NCI-H1436 (cell line): ENCODE results near the gene C7.
"Not testable (repeated sequence)": the region's sequence is repeated elsewhere in the genome, so short reads cannot be mapped to it uniquely, and the experiment has no call there.

Experiments
- DNase-seq: peaks from one replicate; lab custom pipeline; 2025; lab: John Stamatoyannopoulos, UW

C7 gene

GRCh38 chr5:40991168-40991980 is 82.1 kb downstream of the C7 start:
- DNase-seq = no peak

DNA sequence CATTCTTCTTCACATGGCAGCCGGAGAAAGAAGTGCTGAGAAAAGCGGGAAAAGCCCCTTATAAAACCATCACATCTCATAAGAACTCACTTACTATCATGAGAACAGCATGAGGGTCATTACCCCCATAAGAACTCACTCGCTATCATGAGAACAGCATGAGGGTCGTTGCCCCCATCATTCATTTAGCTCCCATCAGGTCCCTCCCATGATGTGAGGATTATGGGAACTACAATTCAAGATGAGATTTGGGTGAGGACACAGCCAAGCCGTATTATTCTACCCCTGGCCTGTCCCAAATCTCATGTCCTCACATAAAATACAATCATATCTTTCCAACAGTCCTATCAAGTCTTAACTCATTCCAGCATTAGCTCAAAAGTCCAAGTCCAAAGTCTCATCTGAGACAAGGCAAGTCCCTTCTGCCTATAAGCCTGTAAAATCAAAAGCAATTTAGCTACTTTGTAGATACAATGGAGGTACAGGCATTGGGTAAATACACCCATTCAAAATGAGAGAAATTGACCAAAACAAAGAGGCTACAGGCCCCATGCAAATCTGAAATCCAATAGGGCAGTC is 82.8 kb downstream of the C7 start:
- DNase-seq = no peak

DNA sequence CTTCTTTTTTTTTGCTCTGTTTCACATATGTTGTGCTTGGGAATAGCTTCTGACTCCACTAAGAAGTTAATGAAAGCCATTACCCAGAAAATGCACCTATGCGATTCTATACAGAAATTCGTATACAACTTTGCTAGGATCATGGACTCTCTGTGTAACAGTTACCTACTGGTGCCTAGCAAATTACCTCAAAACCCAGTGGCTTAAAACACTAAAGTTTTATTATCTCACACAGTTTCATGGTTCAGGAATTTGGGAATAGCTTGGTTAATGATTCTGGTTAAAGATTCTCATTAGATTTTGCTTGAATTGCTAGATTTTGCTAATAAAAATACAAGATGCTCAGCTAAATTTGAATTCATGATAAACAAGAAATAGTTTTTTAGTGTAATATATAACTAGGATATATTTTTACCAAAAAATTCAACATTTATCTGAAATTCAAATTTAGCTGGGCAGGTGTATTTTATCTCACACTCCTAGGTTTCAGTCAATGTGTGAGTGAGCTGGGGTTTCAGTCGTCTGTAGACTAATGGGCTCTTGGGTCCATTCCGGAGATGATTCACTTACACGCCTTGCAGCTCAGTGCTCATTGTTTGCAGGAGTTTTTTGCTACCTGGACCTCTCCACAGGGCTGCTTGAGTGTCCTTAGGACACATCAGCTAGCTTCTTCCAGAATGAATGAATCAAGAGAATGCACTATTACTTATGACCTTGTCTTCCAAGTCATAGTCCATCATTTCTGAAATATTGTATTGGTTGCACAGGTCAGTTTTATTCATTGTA is 86.7 kb downstream of the C7 start:
- no peak for DNase-seq

DNA sequence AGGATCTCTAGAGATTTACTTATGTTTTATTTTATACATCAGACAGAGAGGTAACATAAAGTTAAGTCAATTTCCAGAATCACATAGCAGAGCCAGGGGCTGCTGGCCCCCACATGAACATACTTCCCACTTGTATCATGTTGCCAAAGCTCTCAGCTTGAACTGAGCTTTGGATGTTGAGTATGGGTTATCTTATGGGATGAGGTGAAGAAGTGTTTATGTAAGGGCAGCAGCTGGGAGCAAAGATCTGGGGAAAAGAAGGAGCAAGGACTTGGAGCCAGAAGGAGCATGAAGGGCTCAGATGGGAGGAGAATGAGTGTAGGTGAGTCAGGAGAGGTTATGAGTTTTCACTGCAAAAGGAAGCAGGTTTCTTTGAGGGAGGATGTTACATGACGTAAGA is 89.8 kb downstream of the C7 start:
- DNase-seq = no peak

- DNase-seq = no peak
Observed at GRCh38 chr5:40999966-41000365, 90.7 kb downstream of the C7 start.

- DNase-seq = no peak
Observed at GRCh38 chr5:41003670-41004376, 94.5 kb downstream of the C7 start.

DNA sequence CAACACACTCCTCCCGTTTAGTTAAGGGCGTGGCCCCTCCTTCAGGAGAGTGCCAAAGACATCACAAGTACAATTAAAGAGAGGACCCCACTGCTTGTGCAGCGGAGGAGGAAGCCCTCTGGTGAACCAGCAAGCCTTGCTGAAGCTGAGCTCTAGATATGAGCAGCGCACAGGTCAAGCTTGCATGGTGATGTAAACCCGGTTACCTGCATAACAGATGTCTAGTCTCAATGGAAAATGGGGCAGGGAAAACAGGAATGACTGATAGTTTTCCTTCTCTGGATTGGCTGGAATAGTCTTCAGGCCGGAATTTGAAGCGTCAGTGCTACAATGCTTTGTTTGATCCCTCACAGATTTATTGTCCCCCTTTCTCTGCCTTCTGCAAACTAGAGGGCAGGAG is 95.6 kb downstream of the C7 start:
- DNase-seq = no peak

DNA sequence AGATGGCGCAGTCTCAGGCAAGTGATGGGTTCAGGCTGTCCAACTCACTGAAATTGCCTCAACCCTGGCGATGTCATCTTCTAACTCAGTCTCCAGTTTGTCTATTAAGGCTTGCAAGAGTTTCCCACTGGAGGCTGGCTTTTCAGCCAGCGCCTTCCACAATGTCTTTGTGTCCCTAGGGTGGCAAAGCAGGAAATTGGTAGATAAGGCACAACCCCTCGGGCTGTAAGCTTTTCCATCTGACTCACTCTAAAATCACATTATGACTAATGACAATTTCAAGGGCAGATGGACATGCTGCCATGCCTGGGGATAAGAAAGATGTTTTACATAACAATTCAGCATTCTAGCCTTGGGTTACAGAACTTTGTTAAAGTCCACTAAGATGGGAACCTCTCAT is 99.9 kb downstream of the C7 start:
- DNase-seq = no peak

- no peak for DNase-seq
Observed at GRCh38 chr5:41010572-41010971, 101.3 kb downstream of the C7 start.

GRCh38 chr5:41012318-41012717 is 103.0 kb downstream of the C7 start:
- no peak for DNase-seq

- not testable (repeated sequence) for DNase-seq
Observed at GRCh38 chr5:41022600-41022999, 113.3 kb downstream of the C7 start.
